SHP77 treated with DMSO at 0.1 percent for 48 hours (cell line): ENCODE data around the gene TP53I3.
"Not testable (repeated sequence)": the region's sequence is repeated elsewhere in the genome, so short reads cannot be mapped to it uniquely, and the experiment has no call there.

Source experiments
- DNase-seq: peaks from one replicate; lab custom pipeline; 2025; lab: John Stamatoyannopoulos, UW

TP53I3 gene

DNA sequence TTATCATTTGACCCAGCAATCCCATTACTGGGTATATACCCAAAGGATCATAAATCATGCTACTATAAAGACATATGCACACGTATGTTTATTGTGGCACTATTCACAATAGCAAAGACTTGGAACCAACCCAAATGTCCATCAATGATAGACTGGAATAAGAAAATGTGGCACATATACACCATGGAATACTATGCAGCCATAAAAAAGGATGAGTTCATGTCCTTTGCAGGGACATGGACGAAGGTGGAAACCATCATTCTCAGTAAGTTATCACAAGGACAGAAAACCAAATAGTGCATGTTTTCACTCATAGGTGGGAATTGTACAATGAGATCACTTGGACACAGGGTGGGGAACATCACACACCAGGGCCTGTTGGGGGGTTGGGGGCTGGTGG, 16.1 kb upstream of the TP53I3 start:
- DNase-seq = not testable (repeated sequence)

DNA sequence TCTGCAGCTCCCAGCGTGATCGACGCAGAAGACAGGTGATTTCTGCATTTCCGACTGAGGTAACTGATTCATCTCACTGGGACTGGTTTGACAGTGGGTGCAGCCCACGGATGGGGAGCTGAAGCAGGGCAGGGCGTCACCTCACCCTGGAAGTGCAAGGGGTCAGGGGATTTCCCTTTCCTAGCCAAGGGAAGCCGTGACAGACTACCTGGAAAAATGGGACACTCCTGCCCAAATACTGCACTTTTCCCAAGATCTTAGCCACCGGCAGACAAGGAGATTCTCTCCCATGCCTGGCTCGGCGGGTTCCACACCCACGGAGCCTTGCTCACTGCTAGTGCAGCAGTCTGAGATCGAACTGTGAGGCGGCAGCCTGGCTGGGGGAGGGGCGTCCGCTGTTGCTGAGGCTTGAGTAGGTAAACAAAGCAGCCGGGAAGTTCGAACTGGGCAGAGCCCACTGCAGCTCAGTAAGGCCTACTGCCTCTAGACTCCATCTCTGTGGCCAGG, 10.6 kb upstream of the TP53I3 start:
- DNase-seq = not testable (repeated sequence)

DNA sequence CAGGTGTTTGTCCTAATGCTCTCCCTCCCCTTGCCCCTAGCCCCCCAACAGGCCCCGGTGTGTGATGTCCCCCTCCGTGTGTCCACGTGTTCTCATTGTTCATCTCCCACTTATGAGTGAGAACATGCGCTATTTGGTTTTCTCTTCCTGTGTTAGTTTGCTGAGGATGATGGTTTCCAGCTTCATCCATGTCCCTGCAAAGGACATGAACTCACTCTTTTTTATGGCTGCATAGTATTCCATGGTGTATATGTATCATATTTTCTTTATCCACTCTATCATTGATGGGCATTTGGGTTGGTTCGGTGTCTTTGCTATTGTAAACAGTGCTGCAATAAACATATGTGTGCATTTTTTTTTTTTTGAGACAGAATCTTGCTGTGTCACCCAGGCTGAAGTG, 8.6 kb upstream of the TP53I3 start:
- DNase-seq = not testable (repeated sequence)

DNA sequence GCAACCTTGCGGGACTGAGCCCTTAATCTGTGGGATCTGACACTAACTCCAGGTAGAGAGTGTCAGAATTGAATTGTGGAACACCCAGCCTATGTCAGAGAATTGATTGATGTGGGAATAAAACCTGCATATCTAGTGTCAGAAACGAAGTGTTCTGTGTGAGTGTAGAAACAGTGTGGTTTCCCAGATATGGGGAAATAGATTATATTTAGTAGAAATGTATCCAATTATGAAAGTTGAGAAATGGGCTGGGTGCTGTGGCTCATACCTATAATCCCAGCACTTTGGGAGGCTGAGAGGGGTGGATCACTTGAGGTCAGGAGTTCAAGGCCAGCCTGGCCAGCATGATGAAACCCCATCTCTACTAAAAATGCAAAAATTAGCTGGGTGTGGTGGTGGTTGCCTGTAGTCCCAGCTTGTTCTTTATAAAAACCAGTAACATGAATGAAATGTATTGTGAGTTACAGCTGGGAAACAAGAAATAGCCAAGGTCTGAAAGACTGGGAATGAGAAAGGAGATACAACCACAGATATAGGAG, 4.3 kb upstream of the TP53I3 start:
- DNase-seq = no peak

DNA sequence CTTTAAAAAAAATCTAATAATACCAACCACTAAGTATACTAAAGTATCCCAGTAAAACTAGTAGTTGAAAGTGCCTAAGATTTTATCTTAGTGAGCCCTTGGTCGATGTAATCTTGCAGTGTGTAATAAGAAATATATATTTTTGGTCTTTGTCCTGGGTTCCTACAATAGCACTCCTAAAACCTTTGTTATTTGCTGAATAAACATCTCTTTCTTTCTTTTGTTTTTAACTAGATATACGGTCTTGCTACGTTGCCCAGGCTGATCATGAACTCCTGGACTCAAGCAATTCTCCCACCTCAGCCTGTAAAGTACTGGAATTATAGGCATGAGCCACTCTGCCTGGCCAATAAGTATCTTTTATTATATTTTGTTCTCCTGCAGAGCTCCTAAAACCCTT, 2.4 kb upstream of the TP53I3 start:
- no peak for DNase-seq

DNA sequence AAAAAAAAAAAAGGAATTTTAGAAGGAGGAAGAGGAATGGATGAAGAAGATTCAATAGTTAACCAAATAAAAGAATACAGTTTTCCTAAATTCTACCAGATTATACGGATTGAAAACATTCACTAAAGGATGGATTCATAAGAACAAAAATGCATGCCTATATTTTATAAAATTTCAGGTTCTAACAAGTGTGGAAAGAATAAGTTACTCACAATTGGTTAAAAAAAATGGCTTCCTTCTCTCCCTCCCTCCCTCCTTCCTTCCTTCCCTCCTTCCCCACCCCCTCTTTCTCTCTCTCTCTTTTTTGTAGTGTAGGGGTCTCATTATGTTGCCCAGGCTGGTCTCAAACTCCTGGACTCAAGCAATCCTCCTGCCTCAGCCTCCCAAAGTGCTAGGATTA, 1.6 kb upstream of the TP53I3 start:
- no peak for DNase-seq

DNA sequence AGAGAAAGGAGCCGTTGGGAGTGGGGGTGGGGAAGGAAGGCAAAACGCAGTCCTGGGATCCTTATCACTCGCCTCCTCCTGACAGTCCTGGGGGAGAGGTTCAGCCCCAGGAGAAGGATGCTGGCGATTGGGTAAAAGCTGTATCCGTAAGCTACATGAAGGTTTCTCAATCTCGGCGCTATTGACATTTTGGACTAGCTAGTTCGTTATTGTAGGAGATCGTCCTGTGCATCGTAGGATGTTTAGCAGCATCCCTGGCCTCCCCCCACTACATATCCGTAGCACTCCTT, 511 bp upstream of the TP53I3 start:
- no peak for DNase-seq

DNA sequence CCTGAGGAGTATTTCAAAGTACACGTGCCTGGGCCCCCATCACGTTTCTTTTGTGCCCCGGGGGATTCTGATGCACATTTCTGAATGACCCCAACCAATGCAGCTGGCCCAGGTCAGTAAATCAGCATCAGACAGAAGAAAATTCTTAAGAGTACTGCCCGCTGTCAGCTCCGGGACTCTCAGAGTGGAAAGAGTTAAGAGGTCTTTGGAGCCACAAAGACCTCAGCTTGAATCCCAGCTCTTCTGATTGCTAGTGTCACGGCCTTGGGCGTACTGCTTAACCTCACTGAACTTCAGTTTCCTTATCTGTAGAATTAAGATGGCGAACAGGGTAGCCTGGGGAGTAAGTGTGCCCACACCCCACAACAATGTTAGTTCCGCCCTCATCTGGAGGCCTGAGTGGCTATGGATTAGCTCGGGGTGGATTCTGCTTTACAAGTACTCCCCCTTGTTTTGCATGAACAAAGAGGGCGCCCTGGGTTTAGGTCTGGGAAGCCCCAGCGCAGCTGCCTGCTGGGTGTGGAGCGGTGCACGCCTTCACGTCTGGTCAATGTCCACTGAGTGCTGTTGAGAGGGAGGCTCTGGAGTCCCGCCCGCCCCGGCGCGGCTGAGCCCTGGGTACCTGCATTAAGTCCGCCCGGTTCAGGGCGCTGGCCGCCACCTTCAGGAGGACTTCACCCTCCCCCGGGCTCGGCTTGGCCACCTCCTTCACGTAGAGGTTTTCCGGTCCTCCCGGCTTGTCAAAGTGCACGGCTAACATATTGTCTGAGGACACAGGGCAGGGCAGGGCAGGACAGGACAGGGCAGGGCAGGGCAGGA, 858 bp downstream of the TP53I3 start:
- peak; percentile 67 for DNase-seq

DNA sequence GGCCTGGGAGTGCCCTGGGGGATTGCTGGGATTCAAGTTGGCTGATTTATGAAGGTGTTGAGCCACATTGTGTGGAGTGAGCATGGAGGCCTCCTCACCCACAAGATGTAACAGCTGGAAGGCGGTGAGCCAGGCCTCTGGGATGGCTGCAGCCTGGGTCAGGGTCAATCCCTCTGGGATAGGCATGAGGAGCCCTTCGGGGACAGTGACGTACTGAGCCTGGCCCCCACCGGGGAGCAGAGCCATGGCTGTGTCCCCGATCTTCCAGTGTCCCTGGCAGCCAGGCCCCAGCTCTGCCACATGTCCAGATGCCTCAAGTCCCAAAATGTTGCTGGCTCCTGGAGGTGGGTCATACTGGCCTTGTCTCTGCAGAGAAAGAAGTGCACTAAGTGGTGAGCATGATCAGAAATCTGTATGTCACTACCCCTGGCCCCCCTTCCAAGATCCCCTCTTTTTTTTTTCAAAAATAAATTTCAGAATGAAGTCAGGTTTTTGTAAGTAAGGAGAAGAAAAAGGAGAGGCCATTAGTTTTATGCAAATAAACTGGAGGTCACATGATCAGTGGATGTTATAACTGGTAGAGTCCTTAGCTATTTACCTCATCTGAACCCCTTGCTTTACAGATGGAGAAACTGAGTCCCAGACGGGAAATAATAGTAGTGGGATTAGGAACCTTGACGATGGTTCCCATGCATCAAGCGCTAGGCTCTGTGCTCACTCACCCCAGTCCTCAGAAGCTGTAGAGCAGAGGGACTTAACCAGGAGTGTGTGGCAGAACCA, 1.7 kb downstream of the TP53I3 start:
- DNase-seq = no peak

DNA sequence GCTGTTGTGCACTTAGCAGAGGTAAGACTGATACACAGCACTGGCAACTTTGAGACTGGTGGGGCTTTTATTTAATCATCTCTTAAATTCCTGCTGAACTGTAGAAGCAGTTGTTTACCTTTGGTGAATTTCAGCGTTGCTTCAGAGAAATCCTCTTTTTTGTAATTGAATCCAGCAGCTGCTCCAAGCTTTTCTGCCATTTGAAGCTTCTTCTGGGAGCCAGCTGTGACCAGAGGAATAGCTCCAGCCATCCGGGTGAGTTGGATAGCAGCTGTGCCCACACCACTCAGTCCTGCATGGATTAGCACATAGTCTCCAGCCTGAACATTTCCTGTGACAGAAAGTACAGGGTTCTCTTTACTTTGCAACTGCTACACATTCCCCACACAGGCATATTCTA, 3.9 kb downstream of the TP53I3 start:
- peak; percentile 44 for DNase-seq

DNA sequence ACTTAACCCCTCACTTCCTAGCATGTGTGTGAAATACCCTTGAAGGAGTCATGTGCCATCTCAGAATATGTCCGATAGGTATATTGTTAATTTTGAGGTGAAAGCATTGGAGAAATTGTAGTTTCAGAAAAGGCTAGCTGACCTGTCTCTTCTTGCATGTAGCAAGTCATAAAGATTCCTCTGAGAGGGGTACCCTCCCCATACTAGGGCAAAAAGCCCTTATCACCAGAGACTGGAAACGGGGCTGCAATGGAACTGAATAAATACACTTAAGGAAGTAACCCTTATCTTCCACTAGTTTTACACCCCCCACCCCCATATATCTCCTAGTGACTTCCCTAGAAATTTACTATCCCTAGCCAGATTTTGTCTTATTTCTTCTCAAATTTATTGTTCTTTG, 6.8 kb downstream of the TP53I3 start:
- no peak for DNase-seq

DNA sequence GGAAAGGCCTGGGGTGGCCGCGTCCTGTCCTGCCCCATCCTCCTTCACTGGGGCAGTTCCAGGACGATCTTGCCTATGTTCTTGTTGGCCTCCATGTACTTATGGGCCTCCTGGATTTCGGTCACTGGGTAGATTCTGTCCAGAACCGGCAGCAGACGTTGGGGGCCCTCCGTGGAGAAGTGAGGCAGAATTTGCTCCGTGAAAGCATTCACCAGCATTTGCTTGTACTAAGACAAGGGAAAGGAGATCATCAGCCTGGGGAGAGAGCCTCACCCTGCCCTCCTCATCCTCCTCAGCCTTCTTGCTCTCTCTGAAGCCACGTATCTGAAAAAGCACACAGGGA, 7.1 kb downstream of the TP53I3 start:
- no peak for DNase-seq

DNA sequence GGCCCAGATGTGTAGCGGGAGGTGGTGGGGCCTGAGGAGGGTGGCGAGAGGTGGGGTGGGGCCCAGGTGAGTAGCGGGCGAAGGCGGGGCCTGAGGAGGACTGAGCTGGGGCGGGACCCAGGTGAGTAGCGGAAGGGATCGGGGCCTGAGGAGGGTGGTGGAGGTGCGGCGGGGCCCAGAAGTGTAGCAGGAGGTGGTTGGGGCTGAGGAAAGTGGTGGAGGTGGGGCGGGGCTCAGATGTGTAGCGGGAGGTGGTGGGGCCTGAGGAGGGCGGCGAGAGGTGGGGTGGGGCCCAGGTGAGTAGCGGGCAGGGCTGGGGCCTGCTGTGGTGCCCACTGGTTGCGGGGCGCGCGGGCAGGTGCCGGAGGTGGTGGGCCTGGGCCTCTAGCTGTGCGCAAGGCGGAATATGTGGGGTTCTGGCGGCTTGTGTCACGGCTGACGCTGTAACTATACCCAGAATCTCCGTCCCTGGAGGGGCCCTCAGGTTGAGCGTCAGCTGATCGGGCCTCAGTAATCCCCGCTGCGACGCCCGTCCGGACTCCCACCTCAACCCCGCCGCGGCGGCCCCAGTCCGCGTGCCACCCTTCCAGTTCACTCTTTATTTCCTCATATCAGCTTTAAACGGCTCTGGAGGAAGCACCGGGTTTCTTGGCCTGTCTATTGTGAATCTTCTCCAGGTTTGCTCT, 7.6 kb downstream of the TP53I3 start:
- no peak for DNase-seq

DNA sequence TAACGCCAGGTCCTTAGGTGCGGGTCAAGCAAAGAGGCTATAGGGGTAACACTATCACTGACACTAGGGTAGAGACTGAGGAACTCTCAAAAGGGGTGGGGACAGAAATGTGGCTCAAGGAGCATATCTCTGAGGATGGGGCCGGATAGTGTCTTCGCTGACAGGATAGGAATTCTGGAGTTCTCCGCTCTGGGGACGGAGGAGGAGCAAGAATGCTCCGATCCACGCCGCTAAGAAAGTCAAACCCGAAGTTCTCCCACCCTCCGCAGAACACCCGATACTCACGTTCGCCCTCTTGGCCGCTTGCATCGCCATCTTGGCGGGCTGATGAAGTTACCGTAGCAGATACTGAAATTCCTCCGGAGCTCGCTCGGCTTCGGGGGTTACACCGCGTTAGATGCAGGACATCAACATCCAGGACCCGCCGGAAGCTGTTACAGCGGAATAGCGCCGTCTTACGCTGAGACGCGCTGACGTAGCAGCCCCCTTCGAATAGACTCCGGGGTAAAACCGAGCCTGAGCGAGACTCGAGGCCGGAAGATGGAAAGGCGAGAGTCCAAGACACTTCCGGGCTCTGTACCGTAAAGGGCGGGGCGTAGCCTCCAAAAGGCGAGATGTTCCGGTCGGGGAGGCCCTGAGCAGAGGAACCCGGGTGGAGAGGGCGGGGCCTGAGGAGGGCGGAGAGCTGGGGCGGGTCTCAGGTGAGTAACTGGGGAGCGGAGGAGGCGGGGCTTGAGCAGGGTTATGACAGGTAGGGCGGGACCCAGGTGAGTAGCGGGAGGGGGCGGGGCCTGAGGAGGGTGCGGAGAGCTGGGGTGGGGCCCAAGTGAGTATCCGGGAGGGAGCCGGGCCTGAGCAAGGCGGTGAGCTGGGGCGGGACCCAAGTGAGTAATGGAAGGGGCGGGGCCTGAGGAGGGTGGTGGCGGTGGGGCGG, 8.5 kb downstream of the TP53I3 start, which contains the start of gene SF3B6:
TSS of gene SF3B6 (minus strand) at position 412 of the 934 bp plus-strand sequence. CDS start at position 315, 97 bp downstream.
- peak; percentile 95 for DNase-seq

DNA sequence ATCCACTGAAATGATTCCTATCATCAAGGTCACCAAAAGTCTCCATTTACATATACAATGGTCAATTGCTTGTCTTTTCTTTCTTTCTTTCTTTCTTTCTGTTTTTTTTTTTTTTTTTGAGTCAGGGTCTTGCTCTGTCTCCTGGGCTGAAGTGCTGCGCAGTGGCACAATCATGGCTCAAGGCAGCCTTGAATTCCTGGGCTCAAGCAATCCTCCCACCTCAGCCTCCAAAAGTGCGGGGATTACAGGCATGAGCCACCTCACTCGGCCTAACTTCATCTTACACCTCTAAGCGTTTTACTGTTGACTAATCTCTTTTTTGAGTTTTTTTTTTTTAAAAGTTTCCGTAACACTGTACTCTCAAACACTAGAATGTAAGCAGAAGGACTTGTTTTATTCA, 9.4 kb downstream of the TP53I3 start:
- DNase-seq = no peak

DNA sequence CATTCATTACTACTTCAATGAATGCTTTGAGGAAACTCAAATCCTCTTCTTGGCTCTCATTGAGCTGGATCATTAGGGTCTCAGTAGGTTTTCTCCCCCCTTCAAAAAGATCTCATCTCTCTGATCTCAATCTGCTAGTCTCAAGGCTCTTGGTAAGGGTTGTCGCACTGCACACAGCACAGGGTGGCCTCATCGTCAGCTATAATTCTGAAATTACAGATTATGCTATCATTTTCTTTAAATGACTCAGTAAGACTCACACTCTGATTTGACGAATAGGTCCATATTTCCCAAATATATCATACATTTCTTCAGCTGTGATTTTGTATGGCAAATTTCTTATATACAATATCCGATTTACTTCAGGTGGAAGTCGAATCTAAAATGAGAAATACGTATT, 10.8 kb downstream of the TP53I3 start:
- DNase-seq = no peak

DNA sequence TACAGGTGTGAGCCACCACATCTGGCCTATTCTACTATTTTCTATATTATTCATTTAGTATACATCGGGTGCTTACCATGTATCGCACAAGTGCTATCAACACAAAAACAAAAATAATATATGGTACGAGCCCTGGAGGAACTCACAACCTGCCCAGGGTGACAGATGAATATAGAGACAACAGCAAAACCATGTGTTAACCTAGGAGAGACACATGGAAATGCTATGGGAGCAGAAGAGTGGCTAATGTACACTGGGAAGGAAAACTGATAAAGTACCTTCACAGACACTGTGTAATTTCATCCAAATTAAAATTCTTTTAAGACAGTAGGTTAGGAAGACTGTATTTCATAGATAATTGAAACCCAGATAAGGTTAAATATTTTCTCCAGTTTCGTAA, 12.4 kb downstream of the TP53I3 start:
- DNase-seq = no peak

DNA sequence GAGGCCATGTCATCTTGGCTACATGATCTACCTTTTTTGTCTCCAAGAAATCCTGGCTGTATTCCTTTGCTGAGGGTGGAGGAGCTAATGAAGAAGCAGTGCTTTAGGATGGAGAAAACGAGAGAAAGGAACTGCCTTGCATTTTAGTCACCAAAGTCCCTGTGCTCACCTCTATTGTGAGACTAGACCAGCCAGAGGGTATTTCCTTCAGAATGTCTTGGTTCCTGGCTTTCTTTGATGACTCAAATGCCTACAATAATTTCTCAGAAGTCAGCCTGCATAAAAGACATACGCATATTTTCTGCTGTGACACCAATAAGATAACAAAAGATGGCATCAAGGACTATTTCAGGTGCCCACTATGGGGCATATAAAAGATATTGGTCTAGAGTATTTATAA, 19.3 kb downstream of the TP53I3 start:
- DNase-seq = no peak

DNA sequence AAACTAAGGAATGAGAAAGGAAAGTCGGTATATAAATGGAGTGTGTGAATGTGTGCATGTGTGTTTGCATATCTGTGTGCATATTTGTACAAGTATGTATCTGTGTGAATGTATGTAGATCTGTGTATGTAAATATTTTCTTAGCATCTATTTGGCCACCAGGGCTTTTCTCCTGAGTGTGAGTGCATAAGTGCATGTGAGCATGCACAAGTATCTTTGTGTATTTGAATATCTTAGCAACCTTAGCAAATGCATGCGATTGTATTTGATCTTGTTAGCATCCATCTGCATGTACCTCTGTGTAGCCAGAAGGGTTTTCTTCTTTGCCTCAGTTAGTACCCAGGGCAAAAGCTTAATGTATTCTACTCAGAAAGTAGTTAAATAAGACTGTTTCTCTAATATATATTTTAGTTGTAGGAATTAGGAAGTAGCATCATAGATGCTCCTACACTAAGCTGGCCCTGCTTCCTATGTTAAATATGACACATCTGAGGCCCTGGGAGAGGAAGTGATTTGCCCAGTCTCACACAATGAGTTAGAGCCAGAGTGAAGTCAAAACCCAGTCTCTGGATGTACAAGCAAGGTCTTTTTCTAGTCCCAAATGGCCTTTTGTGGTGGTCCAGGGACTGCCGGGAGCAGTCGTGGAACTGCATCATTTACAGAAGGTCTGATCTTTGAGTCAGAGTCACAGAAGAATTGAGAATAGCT, 25.9 kb downstream of the TP53I3 start:
- no peak for DNase-seq

DNA sequence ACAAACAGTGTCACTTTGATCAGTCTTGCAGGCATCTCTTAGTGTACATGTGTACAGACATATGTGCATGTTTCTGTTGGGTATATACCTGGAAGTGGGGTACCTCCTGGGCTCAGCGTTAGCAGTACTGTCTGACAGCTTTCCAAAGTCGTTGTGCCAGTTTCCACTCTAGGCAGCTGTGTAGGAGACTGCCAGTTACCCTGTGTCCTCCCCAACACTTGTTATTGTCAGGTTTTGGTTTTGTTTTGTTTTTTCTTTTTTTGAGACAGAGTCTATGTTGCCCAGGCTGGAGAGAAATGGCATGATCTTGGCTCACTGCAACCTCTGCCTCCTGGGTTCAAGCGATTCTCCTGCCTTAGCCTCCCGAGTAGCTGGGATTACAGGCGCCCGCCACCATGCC, 28.9 kb downstream of the TP53I3 start:
- DNase-seq = no peak
